SH-SY5Y (cell line): ENCODE measurements around the gene PET100.

Experiments used
- GATA2 ChIP-seq: IDR thresholded peaks from 2 replicates; pipeline ENCODE4 v1.6.1; 2011; ENCODE audit warnings: mild to moderate bottlenecking, low read depth, low read length
- GATA3 ChIP-seq: IDR thresholded peaks from 2 replicates; pipeline ENCODE4 v1.6.1; 2011; ENCODE audit warnings: low read depth, mild to moderate bottlenecking, low read length, moderate library complexity

- TF ChIP-seq GATA2 (no peak), GATA3 (no peak)
These were observed 10.3 kb downstream of the PET100 start for GRCh38 chr19:7639863-7640348.
